HG03439 (cell line): Measurements from ENCODE around the gene ADCY7.

ENCODE experiments used
- ATAC-seq: cut with Tn5 transposase; IDR thresholded peaks from one replicate; pipeline ENCODE4 v1.9.1; 2021; ENCODE audit warnings: mild to moderate bottlenecking, moderate library complexity; ENCODE audit not compliant: unreplicated experiment

The ADCY7 gene

DNA sequence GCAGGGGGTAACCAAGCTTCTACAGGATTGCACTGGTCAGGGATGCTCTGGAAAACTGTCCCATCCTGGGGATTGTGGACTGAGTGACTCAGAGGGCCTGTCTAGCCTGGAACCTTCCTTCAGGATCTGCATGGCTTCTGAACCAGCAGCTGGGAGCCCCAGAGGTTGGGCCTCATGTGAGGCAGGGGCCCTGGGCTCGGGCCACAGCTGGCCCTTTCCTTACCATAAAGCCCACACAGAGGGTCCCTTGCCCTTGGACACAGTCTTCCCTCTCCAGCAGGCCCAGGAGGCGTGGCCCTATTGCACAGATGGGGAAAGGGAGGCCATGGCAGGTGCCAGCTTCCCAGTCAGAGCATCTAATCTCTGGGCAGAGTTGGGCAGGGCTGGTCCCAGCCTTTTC lies 30.5 kb downstream of the ADCY7 start:
- ATAC-seq = no peak

DNA sequence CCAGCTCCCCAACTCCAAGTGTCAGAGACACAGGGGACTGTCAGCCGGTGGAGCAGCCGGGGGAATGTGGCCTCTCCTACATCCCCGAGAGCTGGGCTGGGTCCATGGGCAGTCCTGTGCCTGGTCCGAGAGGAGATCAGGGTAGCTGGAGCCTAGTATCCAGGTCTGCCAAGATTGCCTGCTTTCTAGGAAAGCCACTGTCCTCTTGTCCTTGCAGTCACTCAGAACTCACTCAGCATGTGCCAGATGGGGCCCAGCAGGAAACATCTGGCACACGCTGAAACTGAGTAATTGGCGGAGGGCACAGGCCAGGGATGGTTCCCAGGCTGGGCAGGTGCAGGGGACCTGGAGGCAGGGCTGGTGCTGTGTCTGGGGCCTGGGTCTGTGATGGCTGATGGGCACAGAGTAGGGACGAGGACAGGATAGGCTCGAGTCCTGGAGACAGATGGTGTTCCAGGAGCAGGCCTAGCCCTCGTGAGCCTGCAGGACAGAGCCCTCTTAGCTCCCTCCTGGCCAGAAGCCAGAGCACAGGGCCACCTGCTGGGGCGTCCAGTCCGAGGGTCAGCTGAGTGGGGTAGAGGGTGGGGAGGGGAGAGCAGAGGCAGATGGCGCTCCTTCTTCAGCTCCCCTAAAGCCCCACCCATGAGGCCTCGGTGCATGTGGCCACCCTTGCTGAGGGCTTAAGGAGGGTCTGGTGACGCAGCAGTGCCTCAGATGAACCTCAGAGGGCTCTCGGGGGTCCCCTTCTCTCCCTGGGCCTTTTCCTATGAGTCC lies 31.1 kb downstream of the ADCY7 start:
- ATAC-seq = no peak

DNA sequence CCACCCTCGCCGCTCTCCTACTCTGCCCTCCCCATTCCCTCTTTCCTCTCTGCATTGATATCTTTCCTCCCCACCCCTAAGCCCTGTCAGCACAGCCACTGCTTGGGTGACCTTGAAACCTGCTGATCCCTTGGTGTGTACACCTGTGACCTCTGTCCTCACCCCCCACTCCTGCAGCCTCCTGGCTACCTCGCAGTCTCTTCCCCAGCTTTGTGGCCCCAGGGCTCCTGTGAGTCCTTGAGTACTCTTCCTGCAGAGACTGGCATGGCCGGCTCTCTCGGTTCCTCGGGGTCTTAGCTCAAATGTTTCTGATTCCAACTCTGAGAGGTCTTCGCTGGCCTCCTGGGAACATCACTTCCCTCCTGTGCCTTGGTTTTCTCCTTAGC lies 31.7 kb downstream of the ADCY7 start:
- ATAC-seq = no peak

DNA sequence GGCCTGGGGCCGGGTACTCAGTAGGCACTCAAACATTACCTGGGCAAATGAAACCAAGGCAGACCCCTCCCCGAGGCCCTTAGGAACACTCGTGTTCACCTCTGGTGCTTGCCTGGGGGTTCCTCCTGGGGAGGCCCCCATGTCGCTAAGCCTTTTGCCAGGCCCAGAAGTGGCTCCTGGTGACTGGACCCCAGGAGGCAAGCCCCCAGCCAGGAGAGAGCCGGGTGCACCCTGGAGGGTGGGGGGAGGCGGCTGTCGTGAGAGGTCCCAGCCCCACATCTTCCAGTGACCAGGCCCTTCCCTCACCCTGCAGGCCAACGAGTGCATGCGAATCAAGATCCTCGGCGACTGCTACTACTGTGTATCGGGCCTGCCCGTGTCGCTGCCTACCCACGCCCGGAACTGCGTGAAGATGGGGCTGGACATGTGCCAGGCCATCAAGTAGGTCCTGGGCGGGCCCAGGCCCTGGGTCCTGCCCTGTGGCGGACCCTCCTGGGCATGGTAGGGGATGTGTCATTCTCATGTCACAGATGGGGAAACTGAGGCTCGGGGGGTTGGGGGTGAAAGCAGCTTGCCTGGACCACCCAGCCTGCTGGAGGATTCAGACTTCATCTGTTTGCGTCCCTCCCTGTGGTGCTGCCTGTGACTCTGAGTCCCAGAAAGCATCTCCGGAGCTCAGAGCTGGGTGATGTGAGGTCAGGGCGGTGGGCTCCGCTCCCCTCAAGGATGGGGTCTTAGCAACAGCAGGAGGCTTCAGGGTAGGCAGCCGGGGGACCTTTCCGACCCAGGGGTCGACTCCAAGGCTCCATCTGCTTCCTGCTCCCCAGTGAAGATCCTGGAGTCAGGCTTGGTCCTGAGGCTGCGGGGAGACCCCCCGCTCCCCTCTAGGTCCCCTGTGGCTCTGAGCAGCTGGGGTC lies 32.5 kb downstream of the ADCY7 start:
- no peak for ATAC-seq

DNA sequence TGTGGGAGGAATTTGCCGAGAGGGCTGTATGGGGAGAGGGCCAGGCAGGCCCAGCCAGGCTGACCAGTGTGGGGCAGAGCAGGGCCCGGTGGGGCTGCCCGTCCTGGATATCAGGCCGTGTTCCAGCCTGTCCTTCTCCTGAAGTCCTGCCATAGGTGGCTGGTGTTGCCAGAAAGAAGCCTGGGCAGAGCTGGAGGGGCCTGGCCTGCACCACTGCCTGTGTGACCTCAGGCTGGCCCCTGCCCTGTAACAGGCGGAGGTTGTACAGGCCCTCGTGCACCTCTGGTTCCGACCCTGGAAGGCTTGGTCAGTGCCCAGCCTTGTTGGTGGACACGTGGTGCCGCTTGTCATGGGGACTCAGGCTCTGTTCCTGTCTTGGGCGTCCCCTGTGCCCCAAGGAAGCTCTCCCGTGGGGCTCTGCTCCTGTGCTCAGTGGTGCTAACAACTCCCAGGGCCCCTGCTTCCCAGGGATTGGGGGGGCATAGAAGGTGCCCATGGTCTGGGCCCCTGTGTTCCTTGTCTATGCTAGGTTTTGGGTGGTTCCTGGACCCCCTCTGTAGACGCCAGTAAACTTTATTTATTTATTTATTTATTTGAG lies 33.3 kb downstream of the ADCY7 start:
- no peak for ATAC-seq

DNA sequence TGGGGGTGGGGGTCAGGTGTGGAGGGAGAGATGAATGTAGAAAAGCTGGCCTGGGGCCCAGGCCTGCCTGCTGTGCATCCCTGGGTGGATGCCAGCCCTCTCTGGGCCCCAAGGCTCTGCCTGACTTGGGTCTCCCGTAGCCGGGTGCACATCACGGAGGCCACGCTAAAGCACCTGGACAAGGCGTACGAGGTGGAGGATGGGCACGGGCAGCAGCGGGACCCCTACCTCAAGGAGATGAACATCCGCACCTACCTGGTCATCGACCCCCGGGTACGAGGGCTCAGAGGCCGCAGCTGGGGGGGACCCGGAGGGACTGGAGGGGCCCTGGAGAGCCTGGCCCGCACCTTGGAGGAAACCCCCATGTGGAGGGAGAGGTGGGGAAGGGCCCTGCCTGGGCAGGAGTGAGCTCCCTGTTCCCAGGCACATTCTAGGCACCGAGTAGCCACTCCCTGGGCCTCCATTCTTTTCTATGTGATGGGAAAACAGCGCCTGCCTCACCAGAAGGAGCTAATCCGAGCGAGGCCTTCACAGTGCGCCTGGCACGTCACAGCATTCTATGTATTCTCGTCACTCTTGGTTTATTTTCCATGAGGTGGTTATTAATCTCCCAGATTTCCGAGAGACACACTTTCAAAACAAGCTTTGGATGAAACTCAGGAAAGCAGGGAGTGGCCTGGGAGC lies 34.7 kb downstream of the ADCY7 start:
- no peak for ATAC-seq

DNA sequence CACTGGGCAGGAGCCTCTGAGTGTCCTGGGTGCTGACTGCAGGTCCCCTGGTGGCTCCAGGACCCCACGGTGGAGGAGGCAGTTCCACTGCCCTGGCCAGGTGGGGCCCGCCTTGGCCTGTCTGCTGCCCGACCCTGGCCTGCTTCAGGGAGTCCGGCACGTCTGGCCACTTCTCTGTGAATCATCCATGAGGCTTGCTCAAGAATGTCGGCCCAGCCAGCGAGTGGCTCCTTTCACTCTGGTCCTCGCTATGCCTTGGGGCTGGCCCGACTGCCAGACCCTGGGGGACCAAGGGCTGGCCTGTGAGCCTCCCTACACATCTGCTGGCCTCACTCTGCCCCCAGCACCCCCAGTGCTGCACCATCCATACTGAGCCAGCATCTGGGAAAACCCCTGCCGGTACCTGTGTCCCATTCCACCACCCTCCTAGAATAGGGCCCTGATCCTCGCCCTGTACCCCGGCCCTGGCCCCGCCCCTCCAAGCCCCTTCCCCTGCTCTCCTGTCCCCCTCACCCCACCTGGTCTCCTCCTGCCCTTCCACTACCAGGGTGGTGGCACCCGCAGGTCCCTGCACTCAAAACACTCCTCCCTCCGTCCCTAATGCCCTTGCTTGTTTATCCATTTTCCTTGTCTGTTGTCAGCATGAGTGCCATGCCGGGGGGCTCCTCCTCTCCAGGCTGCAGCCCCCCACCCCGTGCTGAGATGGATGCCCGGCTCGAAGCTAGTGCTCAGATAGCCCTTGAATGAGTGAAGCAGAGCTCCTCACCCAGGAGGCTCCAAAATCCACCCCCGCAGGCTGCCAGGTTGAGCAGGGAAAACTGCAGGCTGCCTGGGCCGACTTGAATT lies 35.5 kb downstream of the ADCY7 start:
- ATAC-seq = no peak

DNA sequence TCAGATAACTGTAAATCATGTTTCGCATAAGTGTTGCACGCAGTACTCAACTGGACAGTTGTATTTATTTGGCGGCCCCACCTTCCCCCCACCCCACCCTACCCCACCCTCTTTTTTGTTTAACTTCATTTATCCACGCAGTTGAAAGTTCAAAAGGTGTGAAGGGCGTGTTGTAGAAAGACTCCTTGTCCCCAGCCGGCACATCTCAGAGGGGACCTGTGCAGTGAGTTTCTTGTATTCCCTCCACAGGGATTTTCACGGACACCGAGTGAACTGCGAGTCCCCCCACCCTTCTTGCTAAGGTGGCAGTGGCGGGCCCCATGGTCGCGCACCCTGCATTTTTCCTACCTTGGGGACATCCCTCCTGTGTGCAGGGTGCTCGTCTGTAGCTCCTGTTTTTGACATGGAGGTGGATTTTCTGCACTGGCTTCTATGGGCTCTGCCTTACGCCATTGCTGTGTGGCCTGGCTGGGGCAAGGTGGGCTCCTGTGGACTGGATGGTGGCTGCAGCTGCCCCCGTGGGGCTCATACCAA lies 36.2 kb downstream of the ADCY7 start:
- no peak for ATAC-seq

DNA sequence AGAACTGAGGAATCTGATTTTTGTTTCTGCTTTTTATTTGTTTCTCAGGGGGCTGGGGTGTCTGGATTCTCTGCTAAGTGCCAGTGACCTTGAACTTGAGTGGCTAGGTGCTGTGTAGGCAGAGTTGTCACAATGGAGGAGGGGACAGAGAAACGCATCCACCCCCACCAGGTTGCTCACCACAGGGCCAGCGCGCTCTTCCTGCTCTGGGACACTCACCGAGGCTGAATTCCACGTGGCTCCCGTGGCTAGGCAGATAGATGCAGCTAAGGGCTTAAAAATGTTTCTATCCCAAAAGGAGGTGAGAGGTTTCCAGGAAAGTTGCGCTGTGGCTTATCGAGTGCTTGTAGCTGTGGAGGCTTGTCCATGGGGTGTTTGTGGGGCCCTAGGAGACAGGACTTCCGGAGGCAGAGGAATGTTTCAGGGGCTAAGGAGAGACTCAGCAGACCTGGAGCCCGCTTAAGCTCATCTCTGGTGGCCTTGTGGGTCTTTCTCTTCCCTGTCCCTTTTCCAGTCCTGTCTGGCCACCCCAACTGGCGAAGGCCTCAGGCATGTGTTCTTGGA lies 36.8 kb downstream of the ADCY7 start:
- no peak for ATAC-seq

DNA sequence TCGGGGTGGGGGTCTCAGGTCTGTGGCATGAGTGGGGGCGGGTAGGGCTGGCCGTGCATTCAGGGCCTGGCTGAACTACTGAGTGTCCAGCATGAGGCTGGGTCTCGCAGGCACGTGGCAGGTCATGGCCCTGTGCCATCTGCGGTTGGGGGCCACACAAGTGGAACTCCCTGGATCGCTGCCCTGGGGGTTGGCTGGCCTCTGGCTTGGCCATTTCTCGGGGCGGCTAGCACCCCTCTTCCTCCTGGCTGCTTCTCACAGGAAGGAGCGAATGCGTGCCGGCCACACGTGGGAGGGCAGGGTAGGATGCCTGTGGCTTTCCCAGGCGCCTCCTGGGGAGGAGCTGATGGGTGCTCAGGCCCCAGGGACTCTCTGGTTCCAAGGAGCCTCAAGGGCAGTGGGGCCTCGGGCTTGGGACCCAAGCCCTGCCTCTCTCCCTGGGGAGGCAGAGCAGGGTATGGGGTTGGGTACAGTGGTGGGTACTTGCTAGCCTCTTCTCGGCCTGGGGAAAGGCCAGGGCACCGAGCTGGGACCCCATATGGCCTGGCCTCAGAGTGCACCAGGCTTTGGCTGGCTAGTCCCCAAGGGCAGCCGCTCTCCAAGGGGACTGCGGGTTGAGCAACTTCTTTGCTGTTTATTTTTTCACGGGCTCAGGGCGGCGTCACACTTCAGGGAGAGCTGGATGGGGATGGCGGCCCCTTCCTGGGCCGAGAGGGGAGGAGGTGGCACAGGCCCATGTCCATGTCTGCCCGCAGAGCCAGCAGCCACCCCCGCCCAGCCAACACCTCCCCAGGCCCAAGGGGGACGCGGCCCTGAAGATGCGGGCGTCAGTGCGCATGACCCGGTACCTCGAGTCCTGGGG lies 37.5 kb downstream of the ADCY7 start:
- ATAC-seq = no peak

DNA sequence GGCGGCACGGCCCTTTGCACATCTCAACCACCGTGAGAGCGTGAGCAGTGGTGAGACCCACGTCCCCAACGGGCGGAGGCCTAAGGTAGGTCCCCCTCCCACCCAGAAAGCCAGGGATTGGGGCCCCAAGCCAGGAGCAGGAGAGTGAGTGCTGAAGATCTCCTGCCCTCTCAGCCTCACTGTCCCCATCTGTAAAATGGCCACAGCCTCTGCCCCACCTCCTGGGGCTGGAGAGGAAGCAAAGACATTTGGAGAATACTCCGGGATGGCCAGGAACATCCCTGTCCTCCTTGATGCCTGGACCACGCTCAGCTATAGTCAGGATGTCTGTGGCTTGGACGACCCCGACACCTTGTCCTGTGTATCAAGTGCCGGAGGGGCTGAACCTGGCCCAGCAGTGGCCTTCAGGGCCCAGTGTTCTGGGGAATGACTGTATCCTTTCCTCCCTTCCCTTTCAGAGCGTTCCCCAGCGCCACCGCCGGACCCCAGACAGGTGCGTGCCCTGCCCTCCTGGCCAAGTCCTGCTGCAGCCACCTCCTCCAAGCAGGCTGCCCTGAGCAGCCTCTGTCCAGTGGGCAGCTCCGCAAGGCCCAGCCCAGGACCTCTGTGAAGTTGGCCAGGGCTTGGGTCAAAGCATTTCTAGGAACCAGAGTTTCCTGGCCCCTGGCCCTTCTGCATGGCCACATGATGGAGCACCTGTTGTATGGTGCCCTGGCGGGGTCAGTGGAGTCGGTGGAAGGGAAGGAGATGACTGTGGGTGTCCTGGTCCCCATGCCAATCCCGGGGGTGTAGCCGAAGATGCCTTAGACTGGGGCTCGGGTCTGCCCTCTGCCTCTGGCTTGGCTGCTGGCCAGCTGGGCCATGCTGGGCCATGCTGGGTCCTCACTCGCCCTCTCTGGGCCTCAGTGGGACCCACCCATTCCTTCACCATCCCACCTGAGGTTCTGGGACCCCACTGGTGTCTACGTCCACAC lies 38.4 kb downstream of the ADCY7 start:
- ATAC-seq = no peak

DNA sequence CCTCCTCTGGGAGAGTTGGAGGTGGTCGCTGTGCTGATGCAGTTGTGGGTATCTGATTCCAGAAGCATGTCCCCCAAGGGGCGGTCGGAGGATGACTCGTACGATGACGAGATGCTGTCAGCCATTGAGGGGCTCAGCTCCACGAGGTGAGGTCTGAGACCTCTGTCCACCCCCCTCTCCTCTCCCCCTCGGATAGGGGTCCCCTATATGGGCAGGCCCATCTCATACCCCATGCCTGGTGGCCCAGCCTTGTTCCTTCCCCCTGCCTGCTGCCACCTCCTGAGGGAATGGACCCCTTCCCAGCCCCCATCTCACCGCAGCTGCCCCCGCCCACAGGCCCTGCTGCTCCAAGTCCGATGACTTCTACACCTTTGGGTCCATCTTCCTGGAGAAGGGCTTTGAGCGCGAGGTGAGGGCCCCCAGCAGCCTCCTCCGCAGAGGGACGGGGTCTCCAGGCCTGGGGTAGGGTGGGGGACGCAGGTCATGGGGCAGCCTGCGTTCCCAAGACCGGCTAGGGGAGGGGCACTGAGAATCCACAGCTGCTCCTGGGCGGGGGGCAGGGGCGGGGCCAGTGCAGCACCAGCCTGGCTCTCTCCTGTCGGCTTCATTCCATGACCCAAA lies 39.2 kb downstream of the ADCY7 start:
- ATAC-seq = no peak

DNA sequence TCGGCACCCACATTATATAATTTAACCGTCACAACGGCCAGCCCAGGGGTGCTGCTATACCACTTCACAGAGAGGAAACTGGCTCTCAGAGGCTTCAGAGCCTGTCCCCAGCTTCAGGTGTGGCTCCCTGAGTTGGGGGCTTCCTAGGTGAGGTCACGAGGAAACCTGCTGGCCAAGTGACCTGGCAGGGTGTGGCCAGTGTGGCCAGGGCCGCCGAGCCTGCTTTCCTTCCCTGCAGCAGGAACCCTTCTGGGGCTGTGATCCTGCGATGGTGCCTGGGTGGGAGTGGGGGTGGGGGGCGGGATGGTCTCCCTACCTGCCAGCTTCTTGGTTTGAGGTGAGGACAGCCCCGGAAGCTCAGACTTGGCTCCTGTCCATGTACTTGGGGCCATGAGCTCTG lies 39.9 kb downstream of the ADCY7 start:
- ATAC-seq = no peak

DNA sequence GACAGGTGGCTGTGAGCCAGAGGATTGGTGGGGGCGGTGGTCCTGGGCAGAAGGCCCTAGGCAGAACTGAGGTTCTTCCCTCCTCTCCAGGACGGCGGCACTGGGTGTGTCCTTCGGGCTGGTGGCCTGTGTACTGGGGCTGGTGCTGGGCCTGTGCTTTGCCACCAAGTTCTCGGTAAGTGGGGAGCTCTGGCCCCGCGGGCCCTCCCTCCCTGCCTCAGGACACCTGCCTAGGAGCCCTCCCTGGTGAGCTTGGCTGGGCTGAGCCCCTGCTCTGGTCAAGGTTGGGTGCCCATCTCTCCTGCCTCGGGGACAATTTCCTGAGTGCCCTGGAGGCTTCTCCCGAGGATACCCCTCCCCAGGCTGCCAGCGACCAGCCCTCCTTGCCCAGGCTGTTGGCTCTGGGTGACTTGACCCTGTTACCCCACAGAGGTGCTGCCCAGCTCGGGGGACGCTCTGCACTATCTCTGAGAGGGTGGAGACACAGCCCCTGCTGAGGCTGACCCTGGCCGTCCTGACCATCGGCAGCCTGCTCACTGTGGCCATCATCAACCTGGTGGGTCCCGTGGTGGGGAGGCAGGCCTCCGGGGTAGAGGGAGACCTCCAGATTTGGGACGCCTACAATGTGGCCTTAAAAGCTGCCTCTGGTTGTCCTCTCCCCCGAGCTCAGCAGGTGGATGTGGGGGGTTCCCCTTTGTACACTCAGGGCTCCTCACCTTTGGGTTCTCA lies 42.0 kb downstream of the ADCY7 start:
- no peak for ATAC-seq

DNA sequence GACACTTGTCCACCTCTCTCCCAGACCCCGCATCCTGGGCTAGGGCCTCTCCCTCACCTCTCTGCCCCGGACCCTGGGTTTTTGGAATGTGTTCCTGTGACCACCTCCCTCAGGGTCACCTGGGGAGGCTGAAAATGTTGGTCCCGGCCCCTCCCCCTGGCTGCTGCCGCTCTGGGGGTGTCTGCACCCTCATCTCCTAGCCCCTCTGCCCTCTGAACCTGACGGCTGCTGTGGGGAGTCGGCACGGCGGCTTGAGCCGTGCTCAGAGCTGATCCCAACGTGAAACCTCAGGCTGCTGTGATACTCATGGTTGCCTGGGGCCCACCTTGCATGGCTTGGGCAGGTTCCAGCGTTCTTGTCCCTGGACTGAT lies 42.8 kb downstream of the ADCY7 start:
- no peak for ATAC-seq

DNA sequence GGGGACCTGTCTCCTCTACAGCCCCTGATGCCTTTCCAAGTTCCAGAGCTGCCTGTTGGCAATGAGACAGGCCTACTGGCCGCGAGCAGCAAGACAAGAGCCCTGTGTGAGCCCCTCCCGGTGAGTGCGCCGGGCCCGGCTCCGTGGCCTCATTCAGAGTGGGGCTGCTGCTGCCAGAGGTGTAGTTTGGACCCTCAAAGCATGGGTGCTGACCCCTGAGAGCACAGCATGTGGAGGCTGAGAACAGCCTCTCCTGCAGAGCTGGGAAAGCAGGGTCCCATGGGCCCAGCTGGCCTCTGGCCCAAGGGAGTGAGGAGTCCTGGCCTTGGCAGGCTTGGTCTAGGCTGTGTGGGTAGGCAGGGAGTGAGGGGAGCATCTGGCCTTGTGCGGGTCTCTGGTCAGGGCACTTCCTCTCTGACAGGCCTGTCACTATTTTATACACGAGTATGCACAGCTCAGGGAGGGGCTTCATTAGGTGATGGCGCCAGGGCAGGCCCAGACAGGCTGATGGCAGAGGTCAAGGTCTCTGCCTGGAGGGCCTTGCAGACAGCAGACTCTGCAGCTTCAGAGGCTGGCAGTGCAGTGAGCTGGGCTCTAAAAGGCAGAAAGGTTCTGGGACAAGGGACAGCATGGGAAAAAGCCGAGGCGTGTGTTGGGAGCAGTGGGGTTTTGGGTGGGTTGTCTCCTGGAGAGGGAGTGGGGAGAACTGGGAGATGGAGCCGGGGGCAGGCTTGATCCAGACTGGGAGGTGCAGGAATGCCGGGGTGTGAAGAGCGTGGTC lies 43.4 kb downstream of the ADCY7 start:
- ATAC-seq = no peak
